NCI-H1436 (cell line): ENCODE measurements around the gene ST14.
A peak's percentile ranks its signal among the peaks of the same experiment; 100 is the strongest.
"Not testable (repeated sequence)": the region's sequence is repeated elsewhere in the genome, so short reads cannot be mapped to it uniquely, and the experiment has no call there.

Experiments
- DNase-seq: peaks from one replicate; lab custom pipeline; 2025; lab: John Stamatoyannopoulos, UW

ST14 gene

DNA sequence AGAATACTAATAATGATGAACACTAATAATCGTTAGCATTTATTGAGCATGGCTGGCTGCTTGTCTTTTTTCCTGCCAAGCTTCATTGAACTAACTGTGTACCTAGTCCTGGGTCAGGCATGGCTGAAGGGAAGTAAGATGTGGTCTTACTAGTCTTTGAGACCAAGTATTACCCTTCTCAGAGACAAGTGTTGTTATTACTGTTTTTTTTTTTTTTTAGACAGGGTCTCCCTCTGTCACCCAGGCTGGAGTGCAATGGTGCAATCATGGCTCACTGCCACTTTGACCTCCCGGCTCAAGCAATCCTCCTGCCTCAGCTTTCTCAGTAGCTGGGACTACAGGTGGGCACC, 4.6 kb downstream of the ST14 start:
- no peak for DNase-seq

DNA sequence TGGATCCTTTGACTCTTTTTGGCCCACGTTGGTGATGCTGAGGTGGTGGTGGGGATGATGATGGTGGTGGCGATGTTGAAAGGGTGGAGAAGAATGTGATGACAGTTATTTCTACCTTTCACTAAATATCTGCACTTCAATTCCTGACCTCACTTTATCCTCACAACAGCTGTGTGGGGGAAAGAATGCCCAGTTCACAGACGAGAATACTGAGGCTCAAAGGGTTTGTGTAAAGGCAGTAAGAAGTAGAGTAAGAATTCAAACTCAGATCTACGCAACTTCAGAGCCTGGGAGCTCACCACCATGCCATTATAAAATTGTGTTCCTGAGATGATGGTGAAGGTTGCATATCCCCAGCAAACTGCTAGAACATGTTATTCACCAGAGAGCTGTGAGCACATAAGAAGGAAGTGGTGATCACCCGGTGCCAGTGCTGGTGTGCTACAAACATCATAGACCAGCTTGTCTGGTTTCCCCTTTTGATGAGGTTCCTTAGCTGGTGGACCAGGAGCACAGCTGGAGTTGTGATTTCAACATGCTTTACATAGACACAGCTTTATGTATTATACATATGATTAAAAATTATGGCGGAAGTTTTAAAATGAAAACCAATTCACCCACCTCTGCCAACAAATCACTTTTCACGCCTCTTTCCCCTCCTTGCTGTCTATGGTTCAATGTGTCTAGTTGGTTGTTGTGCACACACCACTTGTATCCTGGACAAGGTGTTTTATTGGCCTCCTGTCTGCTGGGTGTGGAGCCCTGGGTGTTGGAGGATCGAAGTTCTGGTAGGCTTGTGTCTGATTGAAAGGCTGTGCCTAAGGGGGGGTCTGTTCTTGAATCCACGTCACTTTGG, 6.2 kb downstream of the ST14 start:
- DNase-seq, result no peak

DNA sequence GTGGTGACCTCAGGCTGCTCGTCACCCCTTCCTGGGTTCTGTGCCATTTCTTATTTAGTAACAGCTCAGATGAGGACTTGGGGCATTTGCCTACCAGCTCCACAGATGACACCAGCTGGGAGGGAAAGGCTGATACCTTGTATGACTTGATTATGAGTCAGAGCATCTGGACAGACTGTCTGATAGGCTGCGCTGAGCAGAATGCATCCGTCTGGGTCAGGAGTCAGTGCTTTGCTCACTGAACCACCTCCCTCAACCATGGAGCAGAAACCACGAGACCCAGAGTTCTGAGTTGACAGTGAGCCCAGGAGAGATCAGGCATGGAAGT, 6.8 kb downstream of the ST14 start:
- no peak for DNase-seq

DNA sequence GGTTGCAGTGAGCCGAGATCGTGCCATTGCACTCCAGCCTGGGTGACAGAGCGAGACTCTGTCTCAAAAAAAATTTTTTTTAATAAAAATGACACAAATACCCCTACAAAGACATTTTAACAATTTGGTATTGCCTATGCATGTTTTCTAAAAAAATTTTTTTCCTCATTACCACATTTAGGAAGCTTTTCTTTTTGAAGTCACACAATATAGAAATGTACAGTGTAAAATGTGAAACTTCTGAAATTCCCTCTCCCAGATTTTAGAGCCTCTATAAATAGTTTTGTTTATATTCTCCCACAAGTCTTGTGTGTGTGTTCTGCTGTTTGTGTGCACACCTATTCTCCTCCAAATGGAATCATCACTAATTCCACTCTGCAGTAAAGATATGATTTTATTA, 7.6 kb downstream of the ST14 start:
- DNase-seq, result no peak

DNA sequence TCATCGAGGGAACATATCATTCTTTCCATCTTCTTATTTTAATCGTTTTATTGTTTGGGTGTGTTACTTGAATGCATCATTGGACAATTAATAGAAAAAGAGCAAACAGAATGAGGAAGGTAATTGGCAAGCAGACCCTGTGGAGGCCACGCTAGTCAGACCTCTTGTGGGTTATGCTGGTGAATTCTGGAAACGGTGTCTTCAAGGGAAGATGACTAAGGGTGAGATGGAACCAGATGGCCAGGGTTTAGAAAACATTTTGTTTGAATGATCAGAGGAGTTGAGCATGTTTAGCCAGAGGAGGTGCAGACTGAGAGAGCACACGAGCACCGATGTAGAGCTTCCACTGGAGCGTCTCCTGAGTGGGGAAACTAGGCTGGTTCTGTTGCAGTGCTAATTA, 8.5 kb downstream of the ST14 start:
- no peak for DNase-seq

DNA sequence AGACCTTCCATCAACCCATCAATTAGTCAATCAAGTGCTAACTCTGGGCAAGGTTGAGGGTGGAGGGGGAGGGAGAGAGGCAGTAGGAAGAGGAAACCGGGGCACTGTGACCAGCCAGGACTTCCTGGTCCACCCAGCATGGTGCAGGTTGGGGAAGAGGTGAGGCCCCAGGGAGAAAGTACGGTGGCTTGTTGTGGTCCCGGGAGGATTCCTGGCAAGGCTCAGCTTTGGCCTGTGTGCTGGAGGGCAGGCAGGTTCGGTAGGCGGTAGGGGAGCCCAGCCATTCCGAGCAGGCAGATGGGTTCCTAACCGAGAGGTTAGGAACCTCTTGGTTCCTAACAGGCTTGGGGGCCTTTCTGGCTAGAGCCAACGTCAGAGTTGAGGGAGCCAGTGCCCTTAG, 10.8 kb downstream of the ST14 start:
- DNase-seq, result no peak

DNA sequence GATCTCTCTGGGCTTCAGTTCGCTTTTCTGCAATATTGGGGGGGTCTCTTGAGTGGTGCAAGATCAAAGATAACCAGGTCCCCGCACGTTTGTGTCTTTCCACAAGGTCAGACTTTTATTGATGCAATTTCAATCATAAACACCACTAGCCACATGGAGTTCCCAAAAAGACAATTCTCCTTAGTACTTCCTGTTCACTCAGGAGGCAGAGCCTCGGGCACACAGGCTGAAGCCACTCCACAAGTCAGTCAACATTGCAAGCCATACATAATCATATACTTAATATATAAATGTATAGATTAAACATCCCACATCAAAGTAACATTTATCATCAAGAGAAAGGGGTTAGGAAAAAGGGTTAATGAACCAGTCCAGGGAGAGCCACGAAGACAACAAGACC, 12.0 kb downstream of the ST14 start:
- DNase-seq, result no peak

DNA sequence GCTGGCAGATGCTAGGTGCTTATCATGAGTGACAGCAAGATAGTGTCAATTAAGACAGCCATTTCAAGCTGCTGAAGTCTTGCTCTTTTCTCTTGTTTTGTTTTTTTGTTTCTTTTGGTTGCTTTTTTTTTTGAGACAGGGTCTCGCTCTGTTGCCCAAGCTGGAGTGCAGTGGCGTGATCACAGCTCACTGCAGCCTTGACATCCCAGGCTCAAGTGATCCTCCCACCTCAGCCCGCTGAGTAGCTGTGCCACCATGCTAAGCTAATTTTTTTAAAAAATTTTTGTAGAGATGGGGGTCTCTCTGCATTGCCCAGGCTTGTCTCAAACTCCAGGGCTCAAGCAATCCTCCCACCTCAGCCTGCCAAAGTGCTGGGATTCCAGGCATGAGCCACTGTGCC, 12.4 kb downstream of the ST14 start:
- not testable (repeated sequence) for DNase-seq

DNA sequence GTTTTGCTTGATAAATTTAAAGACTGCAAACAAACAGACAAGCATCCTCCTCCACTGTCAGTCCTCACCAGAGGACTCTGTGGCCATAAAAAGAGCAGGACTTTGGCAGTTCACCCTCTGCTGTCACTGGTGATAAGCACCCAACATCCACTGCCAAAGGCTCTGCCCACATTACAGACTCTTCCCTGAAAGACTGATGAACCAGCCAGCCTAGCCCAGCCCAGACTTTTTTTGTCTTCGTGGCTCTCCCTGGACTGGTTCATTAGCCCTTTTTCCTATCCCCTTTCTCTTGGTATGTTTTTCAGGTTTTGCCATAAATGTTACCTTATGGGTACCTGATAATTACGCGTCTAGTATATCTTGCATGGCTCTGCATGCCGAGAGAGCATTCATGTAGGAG, 15.1 kb downstream of the ST14 start:
- no peak for DNase-seq

DNA sequence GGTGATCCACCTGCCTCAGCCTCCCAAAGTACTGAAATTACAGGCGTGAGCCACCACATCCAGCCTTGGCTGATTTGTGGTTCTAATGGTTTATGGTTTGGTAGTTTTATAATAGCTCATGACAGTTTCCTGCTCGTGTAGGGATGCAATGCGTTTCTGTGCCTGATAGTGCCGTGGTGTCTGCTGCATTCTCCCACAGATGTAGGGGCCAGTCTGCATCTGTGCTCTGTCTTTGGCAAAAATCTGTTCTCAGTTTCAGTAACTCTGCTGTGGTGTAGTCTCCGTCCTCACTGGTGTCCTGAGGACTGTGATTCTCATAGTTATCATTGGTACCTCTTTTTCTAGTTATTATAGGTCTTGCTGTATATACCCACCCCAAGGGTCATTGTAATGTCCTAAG, 16.3 kb downstream of the ST14 start:
- no peak for DNase-seq

DNA sequence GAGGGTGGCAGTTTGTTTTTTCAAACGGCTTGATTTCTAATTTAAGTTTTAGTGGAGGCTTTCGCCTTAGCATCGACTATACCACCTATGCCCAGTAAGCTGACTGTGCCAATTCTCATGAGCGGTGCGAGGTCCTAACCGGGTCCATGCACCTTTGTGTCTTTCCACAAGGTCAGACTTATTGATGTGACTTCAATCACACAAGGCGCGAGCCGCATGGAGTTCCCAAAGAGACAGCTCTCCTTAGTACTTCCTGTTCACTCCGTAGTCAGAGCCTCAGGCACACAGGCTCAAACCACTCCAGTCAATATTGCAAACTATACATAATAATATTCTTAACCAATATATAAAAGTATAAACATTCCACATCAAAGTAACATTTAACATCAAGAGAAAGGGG, 18.2 kb downstream of the ST14 start:
- DNase-seq, result no peak

DNA sequence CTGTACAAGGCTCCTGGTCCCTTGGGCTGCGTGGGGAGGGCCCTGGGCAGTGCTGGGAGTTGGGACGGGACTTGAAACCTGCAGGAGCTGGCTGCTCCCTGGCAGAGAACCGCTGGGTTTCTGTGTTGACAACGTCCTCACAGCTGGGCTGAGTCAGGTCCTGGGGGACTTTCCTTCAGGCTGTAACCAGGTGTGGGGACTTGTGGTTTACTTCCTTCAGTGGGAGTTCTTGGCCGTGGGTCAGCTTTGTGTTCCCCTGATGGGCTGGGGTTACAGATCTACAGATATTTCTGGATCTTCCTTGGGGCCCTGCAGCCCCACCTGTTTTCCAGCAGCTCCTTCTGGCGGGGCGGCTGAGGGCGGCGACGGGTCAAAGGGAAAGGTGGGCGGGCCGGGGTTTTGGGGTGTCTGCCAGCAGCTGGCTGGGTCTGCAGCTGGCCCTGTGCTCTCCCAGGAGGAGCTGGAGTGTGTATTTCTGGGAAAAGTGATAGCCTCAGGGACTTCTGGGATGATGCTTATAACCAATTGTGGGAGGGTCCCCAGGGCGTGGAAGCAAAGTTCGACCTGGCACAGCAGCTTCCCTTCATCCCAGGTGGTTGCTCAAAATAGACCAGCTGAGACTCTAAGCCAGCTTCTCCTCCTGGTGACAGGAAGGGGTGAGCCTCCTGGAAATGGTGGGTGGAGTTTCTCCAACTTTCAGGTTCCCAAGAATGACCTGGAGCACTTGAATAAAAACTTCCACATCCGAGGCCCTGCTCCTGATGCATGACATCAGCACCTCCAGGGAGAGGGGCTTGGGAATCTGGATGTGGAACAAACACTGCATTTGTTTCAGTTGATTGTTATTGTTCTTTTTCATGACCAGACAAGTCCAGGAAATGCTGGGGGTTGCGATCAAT, 19.1 kb downstream of the ST14 start:
- no peak for DNase-seq

DNA sequence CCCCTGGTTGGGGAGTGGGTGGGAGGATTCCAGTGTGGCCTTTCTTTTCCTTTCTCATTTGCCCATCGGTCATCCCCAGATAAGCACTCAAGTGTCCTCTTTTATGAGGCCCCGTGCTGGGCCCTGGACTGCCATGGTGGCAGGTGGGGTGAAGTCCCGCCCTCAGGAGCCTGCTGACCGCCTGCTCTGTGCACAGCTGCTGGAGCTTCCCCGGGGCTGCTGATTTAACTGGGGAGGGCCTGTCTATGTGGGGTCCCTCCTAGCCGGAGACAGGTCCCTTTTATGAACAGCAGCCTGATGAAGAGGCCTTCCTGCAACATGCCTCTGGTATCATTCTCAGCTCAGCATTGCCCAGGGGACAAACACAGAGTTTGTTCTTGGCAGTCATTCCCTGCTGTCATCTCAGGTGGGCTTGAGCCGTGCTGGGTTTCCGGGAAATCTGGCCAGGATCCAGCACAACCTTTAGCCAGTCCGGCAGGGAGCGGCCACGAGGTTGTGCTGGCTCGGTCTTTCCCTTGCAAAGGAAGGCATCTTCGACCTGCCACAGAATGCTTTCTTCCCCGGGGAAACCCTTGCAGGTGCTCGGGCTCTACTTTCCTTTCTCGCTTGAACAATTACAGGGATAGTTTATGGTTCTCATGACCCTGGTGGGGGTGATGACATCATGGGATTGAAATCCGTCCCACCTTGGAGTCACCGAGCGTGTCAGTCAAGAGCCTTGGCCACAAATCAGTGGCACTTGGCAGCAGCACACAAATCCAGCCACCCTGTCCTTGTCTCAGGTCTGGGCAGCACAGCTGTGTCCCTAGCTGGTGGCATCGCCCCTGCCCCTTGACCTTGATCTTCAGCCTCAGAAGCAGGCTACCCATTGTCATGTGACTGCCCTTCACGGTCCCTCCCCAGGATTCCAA, 20.1 kb downstream of the ST14 start:
- DNase-seq, result no peak

DNA sequence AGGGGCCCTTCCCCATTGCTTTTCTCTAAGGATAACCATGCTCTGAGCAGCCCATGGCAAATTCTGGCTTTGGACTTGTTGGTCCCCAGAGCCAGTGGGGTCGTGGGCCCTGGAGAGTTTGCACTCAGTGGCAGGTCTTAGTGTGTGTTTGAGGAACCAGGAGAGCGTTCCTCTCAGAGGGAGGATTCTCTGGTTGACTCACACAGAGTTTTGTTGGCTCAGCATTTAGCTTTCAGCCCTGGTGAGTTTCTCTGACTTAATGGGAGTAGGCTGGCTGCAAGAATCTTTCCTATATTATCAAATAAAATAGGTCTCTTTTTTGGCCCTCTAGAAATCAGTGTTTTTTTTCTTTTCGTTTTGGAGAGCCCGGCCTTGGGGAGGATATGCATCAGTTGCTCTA, 20.9 kb downstream of the ST14 start:
- no peak for DNase-seq

DNA sequence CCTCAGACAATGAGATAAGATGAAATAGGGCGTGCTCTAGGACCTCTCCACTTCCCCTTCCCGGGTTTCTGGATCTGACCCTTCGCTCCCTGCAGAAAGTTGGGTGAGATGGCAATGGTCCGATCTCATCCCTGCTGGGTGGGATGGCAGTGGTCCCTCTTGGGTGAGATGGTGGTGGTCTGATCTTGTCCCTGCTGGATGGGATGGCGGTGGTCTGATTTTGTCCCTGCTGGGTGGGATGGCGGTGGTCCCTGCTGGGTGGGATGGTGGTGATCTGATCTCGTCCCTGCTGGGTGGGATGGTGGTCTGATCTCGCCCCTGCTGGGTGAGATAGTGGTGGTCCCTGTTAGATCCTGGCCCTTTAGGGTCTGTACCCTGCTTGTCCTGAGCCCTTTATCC, 21.3 kb downstream of the ST14 start:
- no peak for DNase-seq

DNA sequence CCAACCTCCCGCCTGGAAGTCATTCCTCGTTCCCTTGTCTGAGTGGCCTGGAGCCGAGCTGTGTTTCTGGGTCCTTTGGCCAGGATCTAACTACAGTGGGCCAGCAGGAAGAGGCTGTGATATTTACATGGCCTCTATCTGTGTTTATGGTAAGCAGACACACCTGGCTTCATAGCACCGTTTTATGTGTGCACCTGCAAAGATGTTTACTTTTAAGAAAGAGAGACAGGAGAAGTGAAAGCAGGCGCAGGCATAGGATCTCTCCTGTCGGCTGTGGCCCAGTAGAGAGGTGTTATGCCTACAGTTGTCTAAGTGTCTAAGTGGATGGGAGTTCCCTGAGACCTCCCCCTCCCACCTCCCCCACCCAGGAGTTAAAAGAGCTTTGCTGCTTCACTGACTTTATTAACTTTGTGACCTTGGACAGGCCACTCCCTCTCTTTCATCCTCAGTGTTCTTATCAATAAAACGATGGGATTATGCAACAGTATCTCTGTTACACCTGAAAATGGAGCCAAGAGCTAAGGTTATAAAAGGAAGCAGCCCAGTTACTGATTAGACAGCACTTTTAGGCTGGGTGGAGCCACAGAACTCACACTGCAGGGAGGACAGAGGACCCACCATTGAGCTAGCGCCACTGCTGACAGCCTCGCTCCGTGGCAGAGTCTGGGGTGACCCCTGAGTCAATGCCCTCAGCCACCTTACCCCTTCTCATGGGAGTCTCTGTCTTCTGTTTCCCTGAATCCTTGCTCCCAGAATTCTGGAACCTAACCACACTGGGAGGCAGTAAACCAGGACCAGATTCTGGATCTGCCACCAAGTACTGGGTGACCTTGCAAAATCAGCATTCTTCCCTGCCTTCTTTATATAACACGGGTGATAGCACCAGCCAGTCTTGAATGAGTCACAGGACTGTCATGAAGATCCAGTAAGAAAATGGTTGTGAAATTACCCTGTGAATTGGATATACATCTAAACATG, 22.0 kb downstream of the ST14 start:
- DNase-seq, result peak; percentile 40

DNA sequence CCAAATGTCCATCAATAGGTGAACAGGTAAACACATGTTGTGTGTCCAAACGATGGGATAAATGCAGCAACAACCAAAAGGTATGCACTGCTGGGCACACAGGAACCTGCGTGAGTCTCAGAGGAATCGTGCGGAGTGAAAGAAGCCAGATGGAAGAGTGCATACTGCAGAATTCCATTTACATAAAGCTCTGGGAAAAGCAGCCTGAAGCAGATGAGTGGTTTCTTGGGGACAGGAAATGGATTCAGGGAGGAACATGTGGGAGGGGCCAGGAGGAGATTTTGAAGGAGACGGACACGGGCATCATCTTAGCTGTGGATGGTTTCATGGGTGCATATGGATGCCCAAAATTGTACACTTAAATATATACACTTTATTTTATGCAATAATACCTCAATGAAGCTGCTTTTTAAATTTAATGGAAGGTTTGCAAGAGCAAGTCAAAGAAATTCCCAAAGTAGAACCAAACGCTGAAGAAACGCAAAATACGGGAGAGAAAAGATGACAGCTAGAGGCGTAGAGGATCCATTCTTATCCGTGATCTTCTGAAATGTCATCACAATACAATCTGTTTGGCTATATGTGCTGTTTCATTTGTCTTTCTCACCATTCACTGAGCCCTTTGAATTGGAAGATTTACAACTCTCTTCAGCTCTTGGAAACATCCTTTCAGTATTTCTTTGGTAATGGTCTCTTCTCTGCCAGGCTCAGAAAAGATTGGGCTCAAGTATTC, 24.5 kb downstream of the ST14 start:
- DNase-seq, result no peak

DNA sequence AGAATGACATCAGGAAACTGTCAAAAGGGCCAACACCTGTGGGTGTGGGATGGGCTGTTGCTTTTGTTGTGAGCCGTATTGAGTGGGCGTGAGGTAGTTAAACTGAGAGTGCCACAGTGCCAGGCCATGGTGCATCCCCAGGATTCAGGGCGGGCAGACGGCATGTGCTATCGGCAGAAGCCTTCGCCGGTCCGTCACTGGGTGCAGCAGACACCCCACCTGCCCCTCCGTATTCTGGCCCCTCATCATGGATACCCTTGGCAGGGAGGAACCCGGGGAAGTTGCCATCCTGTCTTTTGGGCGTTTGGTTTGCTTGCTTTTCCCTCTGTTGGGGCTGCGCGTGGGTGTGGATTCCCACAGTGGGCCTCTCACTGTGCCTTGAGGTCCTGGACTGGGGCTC, 27.5 kb downstream of the ST14 start:
- no peak for DNase-seq

DNA sequence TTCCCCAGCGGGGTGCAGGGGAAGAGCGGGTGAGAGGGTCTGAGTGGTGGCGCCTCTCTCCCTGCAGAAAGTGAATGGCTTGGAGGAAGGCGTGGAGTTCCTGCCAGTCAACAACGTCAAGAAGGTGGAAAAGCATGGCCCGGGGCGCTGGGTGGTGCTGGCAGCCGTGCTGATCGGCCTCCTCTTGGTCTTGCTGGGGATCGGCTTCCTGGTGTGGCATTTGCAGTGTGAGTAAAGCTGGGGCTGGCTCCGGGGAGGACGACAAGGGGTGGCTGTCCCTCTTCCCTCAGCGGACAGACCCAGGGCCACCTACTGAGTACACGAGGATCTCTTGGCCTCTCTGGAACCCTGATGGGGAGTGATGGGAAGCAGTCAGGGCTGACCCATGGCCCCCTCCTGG, 28.5 kb downstream of the ST14 start:
- no peak for DNase-seq

DNA sequence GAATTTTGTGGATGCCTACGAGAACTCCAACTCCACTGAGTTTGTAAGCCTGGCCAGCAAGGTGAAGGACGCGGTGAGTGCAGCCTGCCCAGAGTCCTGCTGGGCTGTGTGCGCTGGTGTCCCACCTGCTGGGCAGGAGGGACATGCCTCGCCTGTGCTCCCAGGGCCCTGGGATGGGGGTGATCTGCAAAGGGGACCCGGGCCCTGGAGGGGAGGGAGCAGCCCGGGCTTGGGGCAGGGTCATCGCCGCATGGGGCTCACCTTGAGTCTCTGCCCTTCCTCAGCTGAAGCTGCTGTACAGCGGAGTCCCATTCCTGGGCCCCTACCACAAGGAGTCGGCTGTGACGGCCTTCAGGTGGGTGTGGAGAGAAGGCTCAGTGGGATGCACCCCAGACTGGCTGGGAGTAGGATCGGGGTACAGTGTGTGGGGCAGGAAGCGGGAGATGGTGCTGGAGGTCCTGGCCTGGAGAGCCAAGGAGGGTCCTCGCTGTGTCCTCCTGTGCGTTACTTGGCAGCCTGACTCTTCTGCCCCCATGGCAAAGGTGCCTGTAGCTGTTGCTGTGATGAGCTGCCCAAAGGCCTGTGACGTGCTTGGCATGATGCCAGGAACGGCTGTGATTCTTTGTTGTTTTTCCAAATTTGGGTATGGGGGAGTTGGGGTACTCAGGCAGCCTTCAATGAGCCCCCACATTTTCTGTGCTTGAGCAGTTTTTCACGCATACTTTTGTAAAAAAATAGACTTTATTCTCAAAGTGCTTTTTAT, 29.2 kb downstream of the ST14 start:
- DNase-seq, result no peak
